Dendritic cell treated with granulocyte-macrophage colony-stimulating factor and Interleukin-4, amounts not matched to agents 40 ng/mL and 50 ng/mL, for 4 days (primary cell): ENCODE data around the gene CT45A6.
"Not testable (repeated sequence)": the region's sequence is repeated elsewhere in the genome, so short reads cannot be mapped to it uniquely, and the experiment has no call there.

Experiments used
- H3K27ac Mint-ChIP-seq: one replicate; pipeline ENCODE4 v1.8.0; 2022; ENCODE audit warnings: mild to moderate bottlenecking, mixed read lengths
- H3K27me3 Mint-ChIP-seq: one replicate; pipeline ENCODE4 v1.8.0; 2022; ENCODE audit warnings: mild to moderate bottlenecking, mixed read lengths
- H3K36me3 Mint-ChIP-seq: one replicate; pipeline ENCODE4 v1.8.0; 2022; ENCODE audit warnings: low read depth, mixed read lengths
- H3K4me1 Mint-ChIP-seq: one replicate; pipeline ENCODE4 v1.8.0; 2022; ENCODE audit warnings: low read depth, mixed read lengths
- H3K4me3 Mint-ChIP-seq: one replicate; pipeline ENCODE4 v1.8.0; 2022; ENCODE audit warnings: mild to moderate bottlenecking, moderate library complexity, mixed read lengths
- H3K9me3 Mint-ChIP-seq: one replicate; pipeline ENCODE4 v1.8.0; 2022; ENCODE audit warnings: mixed read lengths
- intact Hi-C: fragments of 100-400 bp; cut with micrococcal nuclease; formaldehyde crosslinking; loops from one replicate; pipeline ENCODE4 v1.15.0; 2022

Gene CT45A6

GRCh38 chrX:135802687-135803086 is at the start of gene CT45A6:
CT45A6 (minus strand) TSS chrX:135802787; CDS start chrX:135798993, 3,794 bp downstream.
- H3K4me1 Mint-ChIP-seq, H3K27ac Mint-ChIP-seq, H3K36me3 Mint-ChIP-seq, H3K27me3 Mint-ChIP-seq, H3K4me3 Mint-ChIP-seq, intact Hi-C loops, H3K9me3 Mint-ChIP-seq: not testable (repeated sequence)

GRCh38 chrX:135837180-135837579 is 34.6 kb upstream of the CT45A6 start, which contains the start of gene CT45A7:
CT45A7 (minus strand) TSS chrX:135837280; CDS start chrX:135833533, 3,747 bp downstream.
- H3K27me3 Mint-ChIP-seq, H3K4me1 Mint-ChIP-seq, H3K4me3 Mint-ChIP-seq, H3K9me3 Mint-ChIP-seq, H3K27ac Mint-ChIP-seq, intact Hi-C loops, H3K36me3 Mint-ChIP-seq: not testable (repeated sequence)

- H3K27me3 Mint-ChIP-seq, H3K36me3 Mint-ChIP-seq, H3K4me1 Mint-ChIP-seq, H3K27ac Mint-ChIP-seq, H3K9me3 Mint-ChIP-seq, H3K4me3 Mint-ChIP-seq, intact Hi-C loops: not testable (repeated sequence)
These were observed 17.3 kb upstream of the CT45A6 start, which contains the start of gene CT45A2 for GRCh38 chrX:135819912-135820311. CT45A2 (minus strand) TSS chrX:135820012; CDS start chrX:135816265, 3,747 bp downstream.

GRCh38 chrX:135785403-135785802 is 17.2 kb downstream of the CT45A6 start, which contains the start of gene CT45A5:
CT45A5 (minus strand) TSS chrX:135785503; CDS start chrX:135781729, 3,774 bp downstream.
- H3K4me3 Mint-ChIP-seq, H3K36me3 Mint-ChIP-seq, H3K9me3 Mint-ChIP-seq, H3K4me1 Mint-ChIP-seq, intact Hi-C loops, H3K27me3 Mint-ChIP-seq, H3K27ac Mint-ChIP-seq: not testable (repeated sequence)

GRCh38 chrX:135768091-135768490 is 34.5 kb downstream of the CT45A6 start, which contains the start of gene CT45A3:
CT45A3 (minus strand) TSS chrX:135768191; CDS start chrX:135764444, 3,747 bp downstream.
- H3K27me3 Mint-ChIP-seq, intact Hi-C loops, H3K4me3 Mint-ChIP-seq, H3K36me3 Mint-ChIP-seq, H3K4me1 Mint-ChIP-seq, H3K27ac Mint-ChIP-seq, H3K9me3 Mint-ChIP-seq: not testable (repeated sequence)

GRCh38 chrX:135744739-135745138 is 57.8 kb downstream of the CT45A6 start:
- H3K4me1 Mint-ChIP-seq, H3K36me3 Mint-ChIP-seq, H3K9me3 Mint-ChIP-seq, H3K27ac Mint-ChIP-seq, intact Hi-C loops, H3K4me3 Mint-ChIP-seq, H3K27me3 Mint-ChIP-seq: not testable (repeated sequence)
